Mesenchymal stem cell (in vitro differentiated cells and primary cell): ENCODE results near the gene SMC3.
A peak's percentile ranks its signal among the peaks of the same experiment; 100 is the strongest.

ENCODE experiments used
- DNase-seq: peaks from one replicate; pipeline ENCODE4 v3.0.0-alpha.2; 2013
- H2AFZ ChIP-seq: one replicate; pipeline ENCODE4 v1.6.1; 2013; ENCODE audit warnings: low read depth, mild to moderate bottlenecking, control low read depth, inconsistent platforms, low read length, moderate library complexity
- H2AK5ac ChIP-seq: 2 replicates; pipeline ENCODE4 v1.6.1; 2013; ENCODE audit warnings: low read length, moderate library complexity, mild to moderate bottlenecking, inconsistent platforms; ENCODE audit not compliant: severe bottlenecking
- H2BK120ac ChIP-seq: one replicate; pipeline ENCODE4 v1.6.1; 2013; ENCODE audit warnings: low read depth, mild to moderate bottlenecking, inconsistent platforms, low read length, moderate library complexity
- H2BK12ac ChIP-seq, 2 experiments: one replicate each; pipeline ENCODE4 v1.6.1; 2013; ENCODE audit warnings: inconsistent platforms in 2 of 2, low read length in 2 of 2, mild to moderate bottlenecking in 2 of 2, moderate library complexity in 2 of 2, control low read depth in 1 of 2
- H2BK15ac ChIP-seq: one replicate; pipeline ENCODE4 v1.6.1; 2013; ENCODE audit warnings: mild to moderate bottlenecking, low read depth, inconsistent platforms; ENCODE audit not compliant: poor library complexity, severe bottlenecking
- H2BK5ac ChIP-seq: 2 replicates; pipeline ENCODE4 v1.6.1; 2013; ENCODE audit warnings: low read depth, mild to moderate bottlenecking, low read length, control low read depth, inconsistent platforms; ENCODE audit not compliant: poor library complexity, severe bottlenecking
- H3K14ac ChIP-seq, 2 experiments: one replicate each; pipeline ENCODE4 v1.6.1; 2013; ENCODE audit warnings: inconsistent platforms in 2 of 2, low read length in 2 of 2, control low read depth in 1 of 2, mild to moderate bottlenecking in 1 of 2, moderate library complexity in 1 of 2
- H3K18ac ChIP-seq, 2 experiments: one replicate each; pipeline ENCODE4 v1.6.1; 2013; ENCODE audit warnings: inconsistent platforms in 2 of 2, low read length in 2 of 2, control low read depth in 1 of 2, low read depth in 1 of 2, mild to moderate bottlenecking in 1 of 2
- H3K23ac ChIP-seq, 2 experiments: one replicate each; pipeline ENCODE4 v1.6.1; 2013; ENCODE audit warnings: inconsistent platforms in 2 of 2, low read length in 2 of 2, mild to moderate bottlenecking in 2 of 2, moderate library complexity in 2 of 2, control low read depth in 1 of 2
- H3K27ac ChIP-seq: 2 replicates; pipeline ENCODE4 v1.5.1; 2013; ENCODE audit warnings: mild to moderate bottlenecking, moderate library complexity, low read length, control low read depth, inconsistent platforms; ENCODE audit not compliant: poor library complexity, severe bottlenecking
- H3K27me3 ChIP-seq, 2 experiments: 2 replicates each; pipeline versions ENCODE4 v1.6.1 to v1.7.0; 2013; ENCODE audit warnings: low read length in 2 of 2, mild to moderate bottlenecking in 2 of 2, moderate library complexity in 2 of 2, control low read depth in 1 of 2, inconsistent platforms in 1 of 2; ENCODE audit not compliant: control insufficient read depth in 1 of 2, insufficient read depth in 1 of 2
- H3K36me3 ChIP-seq, 2 experiments: 2 replicates each; pipeline versions ENCODE4 v1.6.1 to v1.7.0; 2013; ENCODE audit warnings: low read length in 2 of 2, control low read depth in 1 of 2, inconsistent platforms in 1 of 2, low read depth in 1 of 2, mild to moderate bottlenecking in 1 of 2; ENCODE audit not compliant: insufficient read depth in 2 of 2, control insufficient read depth in 1 of 2
- H3K4ac ChIP-seq, 2 experiments: one replicate each; pipeline ENCODE4 v1.6.1; 2013; ENCODE audit warnings: inconsistent platforms in 2 of 2, low read length in 2 of 2, mild to moderate bottlenecking in 2 of 2, moderate library complexity in 2 of 2, control low read depth in 1 of 2, low read depth in 1 of 2
- H3K4me1 ChIP-seq: 2 replicates; pipeline ENCODE4 v1.6.1; 2013; ENCODE audit warnings: low read depth, low read length, control low read depth; ENCODE audit not compliant: control insufficient read depth, insufficient read depth
- H3K4me2 ChIP-seq: 2 replicates; pipeline ENCODE4 v1.6.1; 2013; ENCODE audit warnings: low read length, mild to moderate bottlenecking, inconsistent platforms; ENCODE audit not compliant: poor library complexity, severe bottlenecking
- H3K4me3 ChIP-seq, 2 experiments: 2 replicates each; pipeline versions ENCODE4 v1.5.1 to v1.7.0; 2013; ENCODE audit warnings: low read length in 2 of 2, mild to moderate bottlenecking in 2 of 2, control low read depth in 1 of 2, low read depth in 1 of 2; ENCODE audit not compliant: insufficient read depth in 1 of 2
- H3K79me1 ChIP-seq: replicated peaks from 2 replicates; pipeline ENCODE4 v1.6.1; 2013; ENCODE audit warnings: mild to moderate bottlenecking, control low read depth, low read length, inconsistent platforms; ENCODE audit not compliant: poor library complexity, severe bottlenecking
- H3K9ac ChIP-seq: 2 replicates; pipeline ENCODE4 v1.7.0; 2013; ENCODE audit warnings: mild to moderate bottlenecking, low read length, moderate library complexity
- H3K9me3 ChIP-seq: 2 replicates; pipeline ENCODE4 v1.7.0; 2013; ENCODE audit warnings: mild to moderate bottlenecking, low read length; ENCODE audit not compliant: control insufficient read depth
- H4K8ac ChIP-seq: one replicate; pipeline ENCODE4 v1.6.1; 2013; ENCODE audit warnings: inconsistent platforms, mild to moderate bottlenecking, low read length, moderate library complexity
- H4K91ac ChIP-seq: one replicate; pipeline ENCODE4 v1.6.1; 2013; ENCODE audit warnings: mild to moderate bottlenecking, low read length, inconsistent platforms
- WGBS: methylation state at CpG from one replicate; pipeline ENCODE4 v1.1.7; 2013; ENCODE audit warnings: mixed read lengths; 5-methylcytosine and 5-hydroxymethylcytosine counted together

The SMC3 gene

DNA sequence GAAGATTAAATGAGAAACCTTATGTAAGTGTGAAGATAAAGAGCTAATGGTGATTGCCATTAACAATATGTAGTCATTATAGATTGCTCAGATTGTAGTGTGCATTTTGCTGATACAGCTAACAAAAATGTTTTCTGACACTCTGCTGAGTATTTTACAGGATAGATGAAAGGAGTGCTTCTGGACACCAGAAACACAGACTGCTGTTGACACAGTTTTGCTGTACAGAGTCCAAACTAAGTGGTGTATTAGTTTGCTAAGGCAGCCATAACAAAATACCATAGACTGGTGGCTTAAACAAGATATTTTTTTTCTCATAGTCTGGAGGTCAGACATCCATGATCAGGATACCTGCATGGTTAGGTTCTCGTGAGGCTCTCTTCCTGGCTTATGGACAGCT lies 2.2 kb downstream of the SMC3 start:
- no peak overlapping the region for H4K8ac ChIP-seq
- no peaks in the 10 kb centered on the region for H3K9me3 ChIP-seq
- 95% methylated on average over 1 of the region's 1 CpG for WGBS
- no peak overlapping the region for H4K91ac ChIP-seq
- H2BK12ac ChIP-seq = no peak overlapping the region
- H2BK15ac ChIP-seq = no peak overlapping the region
- peaks cover 11% of the 10 kb centered on the region for H3K79me1 ChIP-seq
- H3K23ac ChIP-seq = no peak overlapping the region
- H3K4me1 ChIP-seq = peaks cover 5% of the 10 kb centered on the region
- peak overlapping the region in 1 of 2 experiments; percentile 15 for H3K4ac ChIP-seq
- peaks cover 3 to 16% of the 10 kb centered on the region in 2 experiments for H3K36me3 ChIP-seq
- no peak for DNase-seq
- H3K27me3 ChIP-seq = no peaks in the 10 kb centered on the region
- no peak overlapping the region for H2AK5ac ChIP-seq
- H3K27ac ChIP-seq = no peak overlapping the region
- peak overlapping the region; percentile 11 for H3K4me2 ChIP-seq
- H2BK5ac ChIP-seq = no peak overlapping the region
- H2BK120ac ChIP-seq = no peak overlapping the region
- H3K14ac ChIP-seq = no peak overlapping the region
- no peak overlapping the region for H3K4me3 ChIP-seq
- H3K9ac ChIP-seq = no peak overlapping the region
- no peak overlapping the region for H3K18ac ChIP-seq
- H2AFZ ChIP-seq = no peak overlapping the region

DNA sequence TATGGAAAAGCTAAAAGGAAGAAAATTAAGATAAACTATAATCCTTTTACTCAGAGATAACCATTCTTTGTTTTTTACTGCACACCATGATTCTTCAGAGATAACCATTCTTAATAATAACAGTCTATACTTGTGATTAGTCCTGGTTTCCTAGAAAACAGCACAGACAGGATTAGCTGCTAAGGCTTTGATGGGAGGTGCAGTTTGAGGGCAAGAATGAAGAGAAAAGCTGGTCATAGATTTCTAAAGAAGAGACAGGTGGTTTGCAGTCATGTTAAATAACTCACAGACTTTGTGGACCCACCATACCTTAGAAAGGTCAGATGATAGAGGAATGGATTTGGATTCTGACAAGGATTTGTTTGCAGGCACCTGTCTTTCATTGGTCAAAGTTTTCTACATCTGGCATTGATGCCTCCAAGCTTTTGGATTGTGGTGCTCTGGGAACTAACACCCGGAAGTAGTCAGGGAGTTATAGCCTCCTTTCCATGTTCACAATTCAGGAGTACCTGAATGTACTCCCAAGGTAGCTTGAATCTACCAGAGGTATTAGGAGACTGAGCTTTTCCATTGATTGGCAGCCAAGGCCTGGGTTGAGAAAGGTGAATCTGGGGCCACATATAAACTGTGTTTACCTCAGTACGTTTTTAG lies 3.7 kb downstream of the SMC3 start:
- WGBS = 100% methylated on average over 1 of the region's 2 CpGs
- Histone ChIP-seq H3K27me3 (no peaks in the 10 kb centered on the region), H3K27ac (no peak overlapping the region), H2BK120ac (no peak overlapping the region), H3K4me1 (peaks cover 5% of the 10 kb centered on the region), H3K4me2 (no peak overlapping the region), H3K18ac (no peak overlapping the region), H3K4me3 (no peak overlapping the region), H2BK12ac (no peak overlapping the region), H4K8ac (no peak overlapping the region), H3K23ac (no peak overlapping the region), H4K91ac (no peak overlapping the region), H3K14ac (no peak overlapping the region), H2BK15ac (no peak overlapping the region), H2AK5ac (no peak overlapping the region), H2AFZ (no peak overlapping the region), H3K79me1 (peaks cover 11% of the 10 kb centered on the region), H3K9ac (no peak overlapping the region), H3K4ac (no peak overlapping the region), H3K36me3 (peaks cover 3 to 26% of the 10 kb centered on the region in 2 experiments), H2BK5ac (no peak overlapping the region), H3K9me3 (no peaks in the 10 kb centered on the region)
- no peak for DNase-seq

DNA sequence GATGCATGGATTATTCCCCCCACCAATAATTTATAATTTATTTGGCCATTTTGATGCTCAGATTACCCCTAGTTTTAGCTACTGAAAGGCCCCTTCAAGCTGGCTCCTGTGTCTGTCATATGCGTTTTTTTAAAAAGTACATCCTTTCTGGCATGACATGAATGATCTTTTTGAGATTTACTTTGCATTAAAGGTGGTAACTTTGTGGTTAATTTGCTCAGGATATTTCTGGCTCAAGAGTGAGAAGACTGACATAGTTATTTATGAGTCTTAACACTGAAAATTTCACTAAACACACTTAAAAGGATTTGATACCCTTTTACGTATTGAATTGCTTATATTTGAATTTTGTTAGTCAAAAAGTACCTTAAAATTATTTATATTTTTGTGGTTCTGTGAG lies 5.4 kb downstream of the SMC3 start:
- H2BK15ac ChIP-seq = no peak overlapping the region
- H3K27me3 ChIP-seq = no peaks in the 10 kb centered on the region
- no peak overlapping the region for H3K9ac ChIP-seq
- no peak overlapping the region for H3K4me2 ChIP-seq
- no peak overlapping the region for H2AK5ac ChIP-seq
- no peak overlapping the region for H2BK12ac ChIP-seq
- no peak overlapping the region for H2BK120ac ChIP-seq
- H3K79me1 ChIP-seq = peaks cover 13% of the 10 kb centered on the region
- H2AFZ ChIP-seq = no peak overlapping the region
- no peaks in the 10 kb centered on the region for H3K9me3 ChIP-seq
- no peak for DNase-seq
- H3K36me3 ChIP-seq = peaks cover 4 to 30% of the 10 kb centered on the region in 2 experiments
- H3K18ac ChIP-seq = no peak overlapping the region
- H4K8ac ChIP-seq = no peak overlapping the region
- WGBS = 100% methylated on average over 1 of the region's 2 CpGs
- H3K4me3 ChIP-seq = no peak overlapping the region
- peaks cover 1% of the 10 kb centered on the region for H3K4me1 ChIP-seq
- no peak overlapping the region for H3K4ac ChIP-seq
- no peak overlapping the region for H3K23ac ChIP-seq
- no peak overlapping the region for H3K14ac ChIP-seq
- no peak overlapping the region for H4K91ac ChIP-seq
- no peak overlapping the region for H2BK5ac ChIP-seq
- no peak overlapping the region for H3K27ac ChIP-seq

DNA sequence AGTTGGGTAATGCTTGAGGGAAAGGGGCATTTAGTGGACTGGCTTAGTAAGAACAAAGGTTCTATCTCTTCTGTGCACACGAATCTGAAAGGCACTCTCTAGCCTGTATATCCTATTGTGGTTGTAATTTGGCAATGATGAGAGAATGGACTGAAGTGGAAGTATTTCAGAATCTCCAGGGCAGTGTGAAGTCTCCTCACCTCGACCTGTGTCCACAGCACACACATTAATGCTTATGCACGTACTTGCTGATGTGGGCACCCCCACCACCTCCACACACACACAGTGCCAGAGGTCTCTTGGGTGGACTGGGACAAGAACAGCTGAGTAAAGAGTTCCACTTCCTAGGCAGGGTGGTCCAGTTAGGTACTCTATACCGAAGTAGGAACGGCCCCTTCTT lies 6.9 kb downstream of the SMC3 start:
- Histone ChIP-seq H2BK5ac (no peak overlapping the region), H3K4me3 (no peak overlapping the region), H4K91ac (no peak overlapping the region), H2BK12ac (no peak overlapping the region), H3K4me1 (peaks cover 1% of the 10 kb centered on the region), H3K9ac (no peak overlapping the region), H3K9me3 (no peaks in the 10 kb centered on the region), H2AK5ac (no peak overlapping the region), H3K14ac (no peak overlapping the region), H2AFZ (no peak overlapping the region), H3K4ac (no peak overlapping the region), H3K23ac (no peak overlapping the region), H3K79me1 (peaks cover 17% of the 10 kb centered on the region), H4K8ac (peak overlapping the region; percentile 55), H3K4me2 (no peak overlapping the region), H2BK120ac (no peak overlapping the region), H2BK15ac (no peak overlapping the region), H3K27me3 (no peaks in the 10 kb centered on the region), H3K18ac (peak overlapping the region in 1 of 2 experiments; percentile 30), H3K27ac (no peak overlapping the region), H3K36me3 (peaks cover 7 to 46% of the 10 kb centered on the region in 2 experiments)
- 94% methylated on average over 2 of the region's 5 CpGs for WGBS
- no peak for DNase-seq
